ENCODE measurements around the gene SPAG16.

The SPAG16 gene

DNA sequence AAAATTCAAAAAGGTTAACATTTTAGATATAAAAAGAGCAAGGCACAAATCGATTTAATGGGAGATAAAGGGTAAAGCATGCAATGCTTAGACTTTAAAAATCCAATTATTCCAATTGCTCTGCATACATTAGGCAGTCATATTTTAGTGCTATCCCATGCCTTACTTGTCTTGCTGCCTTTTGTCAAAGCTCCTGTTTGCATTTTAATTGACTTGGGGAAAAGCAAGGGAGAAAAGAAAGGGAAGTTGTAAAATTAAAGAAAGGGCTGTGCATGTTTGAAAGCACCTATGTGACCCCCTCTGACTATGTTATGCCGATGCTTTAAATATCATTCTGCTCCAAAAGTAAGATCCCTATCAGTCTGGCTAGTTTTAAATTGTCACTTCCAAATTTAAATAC, 932.9 kb downstream of the SPAG16 start:
- no peaks in the 10 kb centered on the region for H3K9me3 ChIP-seq (ENCODE audit: control insufficient read depth in 5 of 5, low read length in 5 of 5)
- H3K36me3 ChIP-seq (ENCODE audit: control insufficient read depth in 5 of 5, insufficient read depth in 5 of 5, low read length in 5 of 5) = no peaks in the 10 kb centered on the region
- no peaks in the 10 kb centered on the region for H3K4me1 ChIP-seq (ENCODE audit: control insufficient read depth in 5 of 5, insufficient read depth in 5 of 5, low read length in 5 of 5)
- H3K27ac ChIP-seq (ENCODE audit: low read depth, low read length) = no peak overlapping the region
- H3K4me3 ChIP-seq (ENCODE audit: low read depth in 1 of 5, low read length in 5 of 5) = no peak overlapping the region
- H3K27me3 ChIP-seq (ENCODE audit: control insufficient read depth in 5 of 5, insufficient read depth in 4 of 5, low read length in 5 of 5) = no peaks in the 10 kb centered on the region
- H3K9ac ChIP-seq (ENCODE audit: low read length in 5 of 5) = no peak overlapping the region

DNA sequence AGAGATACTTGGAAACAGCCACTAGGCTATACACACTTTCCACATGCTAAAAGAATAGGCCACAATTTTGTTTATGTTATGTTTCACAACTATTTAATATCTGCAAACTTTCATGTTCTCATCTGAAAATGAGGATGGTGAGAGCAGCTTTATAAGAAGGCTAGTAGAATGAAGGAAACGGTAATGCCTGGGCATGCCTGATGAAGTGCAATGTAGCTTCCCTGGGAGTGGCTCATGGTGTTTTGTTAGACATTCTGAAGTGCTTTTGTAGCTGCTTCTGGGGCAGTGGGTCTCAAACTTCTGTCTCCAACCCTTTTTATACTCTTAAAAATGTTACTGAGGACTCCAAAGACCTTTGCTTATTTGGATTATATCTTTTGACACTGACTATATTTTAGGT, 933.3 kb downstream of the SPAG16 start:
- H3K4me3 ChIP-seq (ENCODE audit: low read depth in 1 of 5, low read length in 5 of 5) = no peak overlapping the region
- H3K36me3 ChIP-seq (ENCODE audit: control insufficient read depth in 5 of 5, insufficient read depth in 5 of 5, low read length in 5 of 5) = no peaks in the 10 kb centered on the region
- no peak overlapping the region for H3K27ac ChIP-seq (ENCODE audit: low read depth, low read length)
- no peaks in the 10 kb centered on the region for H3K9me3 ChIP-seq (ENCODE audit: control insufficient read depth in 5 of 5, low read length in 5 of 5)
- no peak overlapping the region for H3K9ac ChIP-seq (ENCODE audit: low read length in 5 of 5)
- no peaks in the 10 kb centered on the region for H3K27me3 ChIP-seq (ENCODE audit: control insufficient read depth in 5 of 5, insufficient read depth in 4 of 5, low read length in 5 of 5)
- no peaks in the 10 kb centered on the region for H3K4me1 ChIP-seq (ENCODE audit: control insufficient read depth in 5 of 5, insufficient read depth in 5 of 5, low read length in 5 of 5)

- H3K4me3 ChIP-seq (ENCODE audit: low read depth in 1 of 5, low read length in 5 of 5) = no peak overlapping the region
- no peaks in the 10 kb centered on the region for H3K36me3 ChIP-seq (ENCODE audit: control insufficient read depth in 5 of 5, insufficient read depth in 5 of 5, low read length in 5 of 5)
- no peak overlapping the region for H3K9ac ChIP-seq (ENCODE audit: low read length in 5 of 5)
- H3K27me3 ChIP-seq (ENCODE audit: control insufficient read depth in 5 of 5, insufficient read depth in 4 of 5, low read length in 5 of 5) = no peaks in the 10 kb centered on the region
- H3K9me3 ChIP-seq (ENCODE audit: control insufficient read depth in 5 of 5, low read length in 5 of 5) = no peaks in the 10 kb centered on the region
- no peak overlapping the region for H3K27ac ChIP-seq (ENCODE audit: low read depth, low read length)
- H3K4me1 ChIP-seq (ENCODE audit: control insufficient read depth in 5 of 5, insufficient read depth in 5 of 5, low read length in 5 of 5) = no peaks in the 10 kb centered on the region
These were observed 936.0 kb downstream of the SPAG16 start for GRCh38 chr2:214220251-214220650.

GRCh38 chr2:214226061-214226460, 941.8 kb downstream of the SPAG16 start:
- Histone ChIP-seq H3K27me3 (ENCODE audit: control insufficient read depth in 5 of 5, insufficient read depth in 4 of 5, low read length in 5 of 5) (no peaks in the 10 kb centered on the region), H3K4me3 (ENCODE audit: low read depth in 1 of 5, low read length in 5 of 5) (no peak overlapping the region), H3K9me3 (ENCODE audit: control insufficient read depth in 5 of 5, low read length in 5 of 5) (no peaks in the 10 kb centered on the region), H3K27ac (ENCODE audit: low read depth, low read length) (no peak overlapping the region), H3K4me1 (ENCODE audit: control insufficient read depth in 5 of 5, insufficient read depth in 5 of 5, low read length in 5 of 5) (peaks cover 0 to 3% (median 0%) of the 10 kb centered on the region in 5 donors), H3K36me3 (ENCODE audit: control insufficient read depth in 5 of 5, insufficient read depth in 5 of 5, low read length in 5 of 5) (no peaks in the 10 kb centered on the region), H3K9ac (ENCODE audit: low read length in 5 of 5) (no peak overlapping the region)

DNA sequence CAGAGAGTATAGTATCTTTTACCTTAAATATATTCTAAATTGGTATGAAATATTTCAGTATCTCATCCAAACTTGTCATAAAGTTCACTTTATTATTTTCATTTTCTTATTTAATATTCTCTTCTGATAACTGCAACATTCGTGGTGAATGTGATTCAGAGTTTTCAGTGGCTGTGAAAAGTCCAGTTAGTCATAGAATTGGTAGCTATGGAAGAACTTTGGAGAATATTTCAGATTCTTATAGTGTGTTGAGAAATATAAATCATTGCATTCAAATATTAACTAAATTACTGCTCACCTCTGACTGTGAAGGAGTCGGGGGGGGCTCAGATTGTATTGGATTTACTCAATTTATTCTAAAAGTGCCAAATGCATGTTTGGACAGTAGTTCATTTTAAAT, 948.0 kb downstream of the SPAG16 start:
- H3K36me3 ChIP-seq (ENCODE audit: control insufficient read depth in 5 of 5, insufficient read depth in 5 of 5, low read length in 5 of 5) = no peaks in the 10 kb centered on the region
- H3K4me3 ChIP-seq (ENCODE audit: low read depth in 1 of 5, low read length in 5 of 5) = no peak overlapping the region
- no peaks in the 10 kb centered on the region for H3K27me3 ChIP-seq (ENCODE audit: control insufficient read depth in 5 of 5, insufficient read depth in 4 of 5, low read length in 5 of 5)
- peaks cover 0 to 4% (median 0%) of the 10 kb centered on the region in 5 donors for H3K9me3 ChIP-seq (ENCODE audit: control insufficient read depth in 5 of 5, low read length in 5 of 5)
- peaks cover 0 to 3% (median 0%) of the 10 kb centered on the region in 5 donors for H3K4me1 ChIP-seq (ENCODE audit: control insufficient read depth in 5 of 5, insufficient read depth in 5 of 5, low read length in 5 of 5)
- H3K27ac ChIP-seq (ENCODE audit: low read depth, low read length) = no peak overlapping the region
- H3K9ac ChIP-seq (ENCODE audit: low read length in 5 of 5) = no peak overlapping the region

- Histone ChIP-seq H3K27ac (ENCODE audit: low read depth, low read length) (no peak overlapping the region), H3K4me1 (ENCODE audit: control insufficient read depth in 5 of 5, insufficient read depth in 5 of 5, low read length in 5 of 5) (no peaks in the 10 kb centered on the region), H3K9me3 (ENCODE audit: control insufficient read depth in 5 of 5, low read length in 5 of 5) (peaks cover 0 to 4% (median 0%) of the 10 kb centered on the region in 5 donors), H3K36me3 (ENCODE audit: control insufficient read depth in 5 of 5, insufficient read depth in 5 of 5, low read length in 5 of 5) (no peaks in the 10 kb centered on the region), H3K4me3 (ENCODE audit: low read depth in 1 of 5, low read length in 5 of 5) (no peak overlapping the region), H3K27me3 (ENCODE audit: control insufficient read depth in 5 of 5, insufficient read depth in 4 of 5, low read length in 5 of 5) (no peaks in the 10 kb centered on the region), H3K9ac (ENCODE audit: low read length in 5 of 5) (no peak overlapping the region)
These were observed 948.9 kb downstream of the SPAG16 start for GRCh38 chr2:214233164-214233563.

GRCh38 chr2:214242797-214243196, 958.5 kb downstream of the SPAG16 start:
- H3K36me3 ChIP-seq (ENCODE audit: control insufficient read depth in 5 of 5, insufficient read depth in 5 of 5, low read length in 5 of 5) = no peaks in the 10 kb centered on the region
- H3K27me3 ChIP-seq (ENCODE audit: control insufficient read depth in 5 of 5, insufficient read depth in 4 of 5, low read length in 5 of 5) = no peaks in the 10 kb centered on the region
- H3K27ac ChIP-seq (ENCODE audit: low read depth, low read length) = no peak overlapping the region
- H3K9me3 ChIP-seq (ENCODE audit: control insufficient read depth in 5 of 5, low read length in 5 of 5) = no peaks in the 10 kb centered on the region
- H3K4me1 ChIP-seq (ENCODE audit: control insufficient read depth in 5 of 5, insufficient read depth in 5 of 5, low read length in 5 of 5) = peaks cover 0 to 3% (median 0%) of the 10 kb centered on the region in 5 donors
- H3K9ac ChIP-seq (ENCODE audit: low read length in 5 of 5) = no peak overlapping the region
- no peak overlapping the region for H3K4me3 ChIP-seq (ENCODE audit: low read depth in 1 of 5, low read length in 5 of 5)

DNA sequence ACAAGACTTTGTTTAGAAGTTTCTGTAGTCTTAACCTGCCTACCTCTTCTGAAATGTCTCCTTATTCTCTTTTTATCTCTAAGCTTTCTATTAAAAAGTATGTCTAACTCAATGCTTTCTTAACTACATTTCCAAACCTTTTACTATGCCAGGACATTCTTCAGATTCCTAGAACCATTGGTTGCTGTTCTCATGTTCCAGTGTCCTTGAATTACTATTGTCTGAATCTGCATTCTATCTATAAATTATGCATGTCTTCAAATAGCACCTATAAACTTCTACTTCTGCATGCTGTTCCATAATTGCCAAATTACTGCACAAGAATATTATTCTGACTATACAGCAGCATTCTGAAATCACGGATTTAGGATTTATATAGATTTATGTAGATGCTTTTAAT, 960.6 kb downstream of the SPAG16 start:
- H3K27ac ChIP-seq (ENCODE audit: low read depth, low read length) = no peak overlapping the region
- H3K36me3 ChIP-seq (ENCODE audit: control insufficient read depth in 5 of 5, insufficient read depth in 5 of 5, low read length in 5 of 5) = no peaks in the 10 kb centered on the region
- no peaks in the 10 kb centered on the region for H3K9me3 ChIP-seq (ENCODE audit: control insufficient read depth in 5 of 5, low read length in 5 of 5)

GRCh38 chr2:214246417-214246816, 962.2 kb downstream of the SPAG16 start:
- H3K4me3 ChIP-seq (ENCODE audit: low read depth in 1 of 5, low read length in 5 of 5) = no peak overlapping the region
- no peaks in the 10 kb centered on the region for H3K27me3 ChIP-seq (ENCODE audit: control insufficient read depth in 5 of 5, insufficient read depth in 4 of 5, low read length in 5 of 5)
- H3K27ac ChIP-seq (ENCODE audit: low read depth, low read length) = no peak overlapping the region
- no peak overlapping the region for H3K9ac ChIP-seq (ENCODE audit: low read length in 5 of 5)
- no peaks in the 10 kb centered on the region for H3K36me3 ChIP-seq (ENCODE audit: control insufficient read depth in 5 of 5, insufficient read depth in 5 of 5, low read length in 5 of 5)
- H3K9me3 ChIP-seq (ENCODE audit: control insufficient read depth in 5 of 5, low read length in 5 of 5) = no peaks in the 10 kb centered on the region
- H3K4me1 ChIP-seq (ENCODE audit: control insufficient read depth in 5 of 5, insufficient read depth in 5 of 5, low read length in 5 of 5) = peaks cover 0 to 3% (median 0%) of the 10 kb centered on the region in 5 donors

More for the DNA sequence above, 960.6 kb downstream of the SPAG16 start:
- no peak overlapping the region for H3K4me3 ChIP-seq (ENCODE audit: low read depth in 1 of 5, low read length in 5 of 5)
- no peak overlapping the region for H3K9ac ChIP-seq (ENCODE audit: low read length in 5 of 5)
- H3K4me1 ChIP-seq (ENCODE audit: control insufficient read depth in 5 of 5, insufficient read depth in 5 of 5, low read length in 5 of 5) = peaks cover 0 to 3% (median 0%) of the 10 kb centered on the region in 5 donors
- no peaks in the 10 kb centered on the region for H3K27me3 ChIP-seq (ENCODE audit: control insufficient read depth in 5 of 5, insufficient read depth in 4 of 5, low read length in 5 of 5)

GRCh38 chr2:214247531-214247930, 963.3 kb downstream of the SPAG16 start:
- no peak overlapping the region for H3K9ac ChIP-seq (ENCODE audit: low read length in 5 of 5)
- H3K4me3 ChIP-seq (ENCODE audit: low read depth in 1 of 5, low read length in 5 of 5) = no peak overlapping the region
- no peak overlapping the region for H3K27ac ChIP-seq (ENCODE audit: low read depth, low read length)
- peaks cover 0 to 3% (median 0%) of the 10 kb centered on the region in 5 donors for H3K4me1 ChIP-seq (ENCODE audit: control insufficient read depth in 5 of 5, insufficient read depth in 5 of 5, low read length in 5 of 5)
- no peaks in the 10 kb centered on the region for H3K36me3 ChIP-seq (ENCODE audit: control insufficient read depth in 5 of 5, insufficient read depth in 5 of 5, low read length in 5 of 5)
- H3K27me3 ChIP-seq (ENCODE audit: control insufficient read depth in 5 of 5, insufficient read depth in 4 of 5, low read length in 5 of 5) = no peaks in the 10 kb centered on the region
- H3K9me3 ChIP-seq (ENCODE audit: control insufficient read depth in 5 of 5, low read length in 5 of 5) = no peaks in the 10 kb centered on the region

DNA sequence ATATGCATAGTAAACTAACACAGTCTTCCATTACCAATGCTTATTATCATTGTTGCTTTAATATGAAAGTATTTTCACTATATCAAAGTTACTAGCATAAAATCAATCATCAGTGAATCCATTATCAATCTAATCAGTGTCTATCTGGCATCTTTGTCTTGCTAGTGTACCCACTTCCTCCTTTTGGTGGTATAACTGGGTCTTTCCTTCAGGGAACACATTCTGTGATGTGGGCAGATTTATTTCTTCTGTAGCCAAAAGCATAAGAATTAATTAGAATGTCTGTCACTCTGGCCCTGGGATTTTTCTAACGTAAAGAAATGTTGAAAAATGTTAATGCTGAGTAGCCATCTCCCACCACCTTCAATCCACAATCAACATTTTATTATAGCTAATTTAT, 970.8 kb downstream of the SPAG16 start:
- no peaks in the 10 kb centered on the region for H3K36me3 ChIP-seq (ENCODE audit: control insufficient read depth in 5 of 5, insufficient read depth in 5 of 5, low read length in 5 of 5)
- no peaks in the 10 kb centered on the region for H3K4me1 ChIP-seq (ENCODE audit: control insufficient read depth in 5 of 5, insufficient read depth in 5 of 5, low read length in 5 of 5)
- no peak overlapping the region for H3K27ac ChIP-seq (ENCODE audit: low read depth, low read length)
- no peaks in the 10 kb centered on the region for H3K27me3 ChIP-seq (ENCODE audit: control insufficient read depth in 5 of 5, insufficient read depth in 4 of 5, low read length in 5 of 5)
- H3K4me3 ChIP-seq (ENCODE audit: low read depth in 1 of 5, low read length in 5 of 5) = no peak overlapping the region
- no peak overlapping the region for H3K9ac ChIP-seq (ENCODE audit: low read length in 5 of 5)
- no peaks in the 10 kb centered on the region for H3K9me3 ChIP-seq (ENCODE audit: control insufficient read depth in 5 of 5, low read length in 5 of 5)
